HG03025 (cell line): ENCODE results near the gene TMEM37.
"Not testable (repeated sequence)": the region's sequence is repeated elsewhere in the genome, so short reads cannot be mapped to it uniquely, and the experiment has no call there.

Experiments
- ATAC-seq: cut with Tn5 transposase; IDR thresholded peaks from one replicate; pipeline ENCODE4 v1.9.1; 2021; ENCODE audit warnings: mild to moderate bottlenecking, moderate library complexity; ENCODE audit not compliant: unreplicated experiment, low FRiP score

TMEM37 gene, protein sequence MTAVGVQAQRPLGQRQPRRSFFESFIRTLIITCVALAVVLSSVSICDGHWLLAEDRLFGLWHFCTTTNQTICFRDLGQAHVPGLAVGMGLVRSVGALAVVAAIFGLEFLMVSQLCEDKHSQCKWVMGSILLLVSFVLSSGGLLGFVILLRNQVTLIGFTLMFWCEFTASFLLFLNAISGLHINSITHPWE

DNA sequence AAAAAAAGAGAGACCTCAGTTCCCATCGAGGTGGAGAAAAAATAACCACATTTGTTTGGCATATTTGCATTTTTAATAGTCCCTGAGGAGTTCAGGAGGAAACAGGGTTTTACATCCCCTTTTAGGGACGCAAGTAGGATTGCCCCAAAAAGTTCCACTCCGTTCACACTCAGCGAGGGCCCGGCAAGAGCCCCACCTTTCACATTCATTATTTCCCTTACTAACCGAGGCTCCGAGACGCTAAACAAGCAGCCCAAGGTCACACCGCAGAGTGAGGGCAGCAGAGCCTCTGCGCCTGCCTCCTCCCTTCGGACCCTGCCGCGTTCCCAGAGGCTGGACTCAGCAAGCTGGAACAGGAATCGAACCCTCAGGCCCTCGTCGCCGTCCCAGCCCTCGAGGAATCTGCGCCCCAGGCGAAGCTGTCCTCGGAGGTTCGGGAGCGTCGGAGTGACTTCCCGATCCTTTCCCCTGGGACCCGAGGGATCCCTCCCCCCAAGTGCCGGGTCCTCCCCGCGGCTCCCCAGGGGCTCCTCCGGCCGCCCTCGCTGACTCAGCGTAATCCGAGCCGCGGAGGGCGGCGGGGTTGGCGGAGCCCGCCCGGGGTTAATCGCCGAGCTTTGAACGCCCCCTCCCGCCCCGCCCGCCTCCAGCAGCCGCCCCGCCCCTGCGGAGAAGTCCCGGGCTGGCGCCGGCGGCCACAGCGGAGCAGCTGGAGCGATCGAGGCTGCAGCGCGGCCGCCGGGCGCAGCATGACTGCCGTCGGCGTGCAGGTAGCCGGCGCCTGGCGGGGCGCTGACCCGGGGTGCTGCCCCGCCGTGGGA is at the start of gene TMEM37:
TMEM37 (plus strand) TSS at position 700 of the 821 bp plus-strand sequence; CDS start at position 750, 50 bp downstream.
- ATAC-seq = peak; percentile 55

DNA sequence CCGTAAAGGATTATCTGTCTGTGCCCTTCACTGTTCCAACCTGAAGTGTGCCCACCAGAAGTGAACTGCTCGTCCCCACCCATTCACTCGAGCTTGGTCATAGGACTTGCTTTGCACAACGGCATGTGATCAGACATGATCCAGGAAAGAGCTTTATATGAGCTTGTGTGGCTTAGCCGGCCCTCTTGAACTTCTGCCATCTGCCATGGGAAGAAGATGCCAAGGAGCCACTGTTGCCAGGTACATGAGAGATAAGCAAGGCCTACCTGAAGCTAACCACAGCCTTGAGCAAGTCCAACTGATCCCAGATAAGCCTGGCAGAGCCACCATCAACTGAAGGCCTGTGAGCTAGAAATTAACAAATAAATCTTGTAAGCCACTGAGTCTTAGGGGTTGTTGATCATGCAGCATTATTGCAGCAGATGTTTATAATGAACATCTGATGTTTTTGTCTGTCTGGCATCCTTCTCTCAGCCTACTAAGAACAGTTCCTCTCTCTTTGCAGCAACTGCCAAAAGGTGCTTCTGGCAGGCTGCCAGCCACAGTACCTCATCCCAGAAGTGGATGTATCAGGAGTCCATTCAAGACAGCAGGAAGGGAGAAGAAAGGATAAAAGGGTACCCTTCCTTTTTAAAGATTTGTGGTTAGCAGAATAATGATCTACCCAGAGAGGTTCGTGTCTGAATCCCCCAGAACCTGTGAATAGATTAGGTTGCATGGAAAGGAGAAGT is 48.1 kb upstream of the TMEM37 start:
- ATAC-seq = no peak

DNA sequence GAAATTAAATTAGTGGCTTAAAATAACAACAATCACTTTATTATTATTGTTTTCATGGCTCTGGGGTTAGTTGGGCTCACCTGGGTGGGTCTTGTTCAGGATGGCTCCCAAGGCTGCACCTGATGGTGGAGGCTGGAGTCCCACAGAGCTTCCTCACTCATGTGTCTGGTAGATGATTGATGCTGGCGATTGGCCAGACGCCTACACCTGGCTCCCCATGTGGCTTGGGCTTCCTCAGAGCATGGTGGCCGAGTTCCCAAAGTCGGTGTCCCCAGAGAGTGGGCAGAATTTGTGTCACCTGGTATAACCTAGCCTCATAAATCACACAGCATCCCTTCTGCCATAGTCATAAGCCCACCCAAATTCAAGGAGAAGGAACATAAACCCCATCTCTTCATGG is 46.7 kb upstream of the TMEM37 start:
- ATAC-seq = no peak

DNA sequence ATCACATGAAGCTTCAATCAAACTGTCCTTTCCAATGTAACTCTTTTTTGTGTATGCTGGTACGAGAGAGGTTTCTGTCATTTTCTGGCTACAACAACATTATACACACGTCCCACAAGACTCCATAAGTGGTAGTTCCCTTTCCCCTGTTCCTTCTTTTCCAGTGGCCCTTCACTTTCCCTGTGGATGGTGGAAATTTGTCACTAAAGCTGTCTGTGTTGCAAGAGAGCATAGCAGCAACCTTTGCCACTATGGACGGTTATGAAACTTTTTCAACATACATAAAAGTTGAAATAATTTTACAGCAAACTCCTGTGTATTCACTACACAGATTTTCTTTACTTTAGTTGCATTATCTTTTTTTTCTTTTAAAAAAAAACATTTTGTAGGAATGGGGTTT is 46.2 kb upstream of the TMEM37 start:
- no peak for ATAC-seq

DNA sequence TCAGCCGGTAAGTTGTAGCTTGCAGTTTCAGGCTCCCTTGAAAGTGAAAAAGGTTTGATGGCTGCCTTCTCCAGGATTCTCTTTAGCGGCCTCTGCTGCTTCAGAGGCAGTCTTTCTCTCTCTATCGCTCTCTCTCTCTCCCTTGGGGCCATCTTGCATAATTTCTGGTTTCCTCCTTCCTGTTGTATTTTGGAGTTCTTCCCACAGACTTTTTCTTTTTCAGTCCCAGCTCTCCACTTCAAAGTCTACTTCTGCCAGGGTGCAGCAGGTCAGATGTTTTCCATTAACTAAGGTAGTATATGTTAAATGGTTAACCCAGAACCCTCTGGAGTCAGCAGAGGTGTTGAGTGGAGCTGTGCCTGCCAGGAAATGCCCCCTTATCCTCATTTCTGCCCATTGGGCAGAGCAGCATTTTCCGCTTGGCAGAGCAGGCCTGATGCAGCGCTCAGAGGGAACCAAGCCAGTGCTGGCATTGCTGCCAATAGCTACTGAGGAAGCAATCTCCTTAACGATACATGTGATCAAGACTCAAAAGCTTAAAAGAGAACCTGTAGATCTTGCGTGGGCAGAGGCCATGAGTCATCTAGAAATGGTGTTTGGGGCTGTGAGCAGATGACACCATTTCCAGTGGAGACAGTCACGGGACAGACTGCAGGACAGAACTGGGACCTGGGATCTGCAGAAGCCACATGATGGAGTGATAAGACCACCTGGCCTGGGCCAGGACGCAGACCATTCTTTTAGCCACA is 44.1 kb upstream of the TMEM37 start:
- peak; percentile 76 for ATAC-seq

DNA sequence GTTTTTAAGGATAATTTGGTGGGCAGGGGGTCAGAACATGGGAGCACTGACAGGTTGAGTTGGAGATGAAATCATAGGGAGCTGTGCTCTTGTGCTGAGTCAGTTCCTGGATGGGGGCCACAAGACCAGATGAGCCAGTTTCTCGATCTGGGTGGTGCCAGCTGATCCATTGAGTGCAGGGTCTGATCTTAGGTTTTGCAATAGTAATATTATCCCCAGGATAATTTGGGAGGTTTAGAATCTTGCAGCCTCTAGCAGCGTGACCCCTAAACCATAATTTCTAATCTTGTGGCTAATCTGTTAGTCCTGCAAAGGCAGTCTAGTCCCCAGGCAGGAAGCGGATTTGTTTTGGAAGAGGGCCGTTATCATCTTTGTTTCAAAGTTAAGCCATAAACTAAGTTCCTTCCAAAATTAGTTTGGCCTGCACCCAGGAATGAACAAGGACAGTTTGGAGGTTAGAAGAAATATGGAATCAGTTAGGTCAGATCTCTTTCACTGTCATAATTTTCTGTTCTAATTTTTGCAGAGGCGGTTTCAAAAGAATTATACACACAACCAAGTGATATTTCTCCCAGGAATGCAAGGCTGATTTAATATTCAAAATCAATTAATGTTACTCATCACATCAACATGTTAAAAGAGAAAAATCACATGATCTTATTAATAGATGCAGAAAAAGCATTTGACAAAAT is 41.9 kb upstream of the TMEM37 start:
- ATAC-seq = no peak

DNA sequence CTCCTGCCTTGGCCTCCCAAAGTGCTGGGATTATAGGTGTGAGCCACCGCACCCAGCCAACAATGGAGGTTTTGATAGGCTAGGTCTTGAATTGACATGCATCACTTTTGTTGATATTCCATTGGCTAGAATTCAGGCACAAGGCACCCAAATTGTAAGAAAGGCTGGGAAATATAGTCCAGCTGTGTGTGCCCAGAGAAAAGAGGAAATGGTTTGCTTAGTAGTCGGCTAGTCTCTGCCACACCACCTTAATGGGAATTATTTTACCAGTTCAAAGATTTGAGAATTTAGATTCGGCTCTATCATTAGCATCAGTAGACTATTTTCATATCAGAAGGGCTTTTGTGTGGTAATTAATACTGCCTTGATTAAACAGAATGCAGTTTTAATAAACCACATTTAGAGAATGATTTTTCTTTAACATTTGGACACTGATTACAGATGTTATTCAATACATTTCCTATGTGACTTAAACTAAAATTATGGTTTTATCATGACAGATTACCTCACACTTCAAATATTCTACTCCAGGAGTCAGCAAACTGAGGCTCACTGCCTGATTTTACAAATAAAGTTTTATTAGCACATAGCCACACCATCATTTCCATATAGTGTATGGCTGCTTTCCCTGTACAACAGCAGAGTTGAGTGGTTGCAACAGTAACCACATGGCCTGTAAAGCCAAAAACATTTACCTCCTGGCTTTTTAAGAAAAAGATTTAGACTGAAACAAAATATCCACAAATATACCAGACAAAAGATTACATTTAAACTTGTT is 37.5 kb upstream of the TMEM37 start:
- no peak for ATAC-seq

DNA sequence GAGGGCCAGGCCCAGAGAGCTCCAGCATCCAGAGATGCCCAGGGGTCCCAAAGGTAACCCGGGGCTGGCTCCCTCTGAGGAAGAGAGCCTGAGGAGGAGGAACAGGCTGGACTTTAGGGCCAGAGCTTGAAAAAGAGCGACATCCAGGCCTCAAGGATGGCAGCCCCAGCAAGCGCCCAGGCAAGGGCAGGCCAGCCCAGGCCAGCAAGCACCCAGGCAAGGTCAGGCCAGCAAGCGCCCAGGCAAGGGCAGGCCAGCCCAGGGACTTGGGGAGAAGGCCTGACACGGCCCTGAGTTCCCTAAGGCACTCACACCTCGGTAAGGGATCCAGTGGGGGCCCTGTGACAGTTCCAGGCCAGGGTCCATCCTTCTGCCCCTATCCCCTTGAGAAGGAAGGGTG is 34.5 kb upstream of the TMEM37 start:
- no peak for ATAC-seq

DNA sequence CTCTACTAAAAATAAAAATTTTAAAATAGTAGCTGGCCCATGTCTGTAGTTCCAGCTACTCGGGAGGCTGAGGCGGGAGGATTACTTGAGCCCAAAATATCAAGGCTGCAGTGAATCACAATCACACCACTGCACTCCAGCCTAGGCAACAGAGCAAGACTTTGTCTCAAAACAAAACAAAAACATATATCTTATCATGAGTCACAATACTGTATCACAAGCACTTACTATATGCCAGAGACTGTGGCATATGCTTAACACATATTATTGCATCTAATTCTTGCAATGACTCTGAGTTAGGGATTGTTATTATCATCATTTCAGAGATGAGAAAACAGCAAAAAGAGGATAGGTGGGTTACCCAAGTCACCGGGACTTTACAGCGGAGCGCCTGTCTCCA is 29.5 kb upstream of the TMEM37 start:
- ATAC-seq = no peak

DNA sequence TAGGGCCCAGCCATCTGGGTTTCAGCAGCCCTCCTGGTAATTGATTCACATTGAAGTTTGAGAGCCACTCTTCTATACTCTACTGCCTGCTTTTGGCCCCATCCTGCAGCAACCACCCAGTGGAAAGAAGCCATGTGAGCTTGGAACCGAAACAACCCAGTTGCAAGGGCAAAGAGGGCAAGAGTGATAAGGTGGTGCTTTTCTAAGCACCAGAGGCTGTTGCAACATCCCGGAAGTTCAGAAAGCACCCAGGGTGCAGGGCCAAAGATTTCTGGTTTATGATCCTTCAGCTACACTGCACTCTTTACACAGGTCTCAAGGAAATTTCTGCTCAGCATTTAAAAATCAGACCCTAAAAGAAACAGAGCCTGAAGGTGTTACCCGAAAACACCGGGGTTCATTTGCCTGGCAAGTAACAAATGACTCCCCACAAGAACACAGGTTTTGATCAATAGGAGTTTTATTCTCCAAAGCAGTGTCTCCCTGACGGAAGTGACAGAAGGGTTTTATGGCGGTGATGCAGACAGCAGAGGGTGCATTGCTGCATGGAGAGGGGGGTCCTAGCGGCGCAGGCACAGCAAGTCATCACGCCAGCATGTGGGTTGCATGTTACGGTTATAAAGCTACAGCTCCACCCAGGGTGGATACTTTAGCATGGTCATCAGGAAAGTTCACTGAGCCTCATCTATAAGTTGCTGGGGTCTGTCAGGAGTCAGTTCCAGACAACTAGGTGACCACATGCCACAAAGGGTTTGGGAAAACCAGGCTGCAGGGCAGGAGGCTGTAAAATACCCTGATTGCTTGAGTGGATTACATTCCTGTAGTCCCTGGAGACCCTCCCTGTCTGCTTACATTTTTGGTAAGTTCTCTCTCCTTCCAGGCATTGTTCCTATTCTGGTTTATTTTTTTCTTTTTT is 28.8 kb upstream of the TMEM37 start:
- ATAC-seq = no peak

DNA sequence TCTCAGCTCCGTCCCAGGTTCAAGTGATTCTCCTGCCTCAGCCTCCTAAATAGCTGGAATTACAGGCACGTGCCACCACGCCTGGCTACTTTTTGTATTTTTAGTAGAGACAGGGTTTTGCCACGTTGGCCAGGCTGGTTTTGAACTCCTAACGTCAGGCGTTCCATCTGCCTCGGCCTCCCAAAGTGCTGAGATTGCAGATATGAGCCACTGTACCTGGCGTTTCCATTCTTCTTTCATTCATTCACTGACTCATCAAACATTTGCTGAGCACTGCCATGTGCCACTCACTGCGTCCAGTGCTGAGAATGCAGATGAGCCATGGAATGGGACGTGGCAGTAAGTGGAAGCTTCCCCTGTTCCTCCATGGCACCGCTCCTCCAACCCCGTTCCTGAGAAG is 28.0 kb upstream of the TMEM37 start:
- not testable (repeated sequence) for ATAC-seq

DNA sequence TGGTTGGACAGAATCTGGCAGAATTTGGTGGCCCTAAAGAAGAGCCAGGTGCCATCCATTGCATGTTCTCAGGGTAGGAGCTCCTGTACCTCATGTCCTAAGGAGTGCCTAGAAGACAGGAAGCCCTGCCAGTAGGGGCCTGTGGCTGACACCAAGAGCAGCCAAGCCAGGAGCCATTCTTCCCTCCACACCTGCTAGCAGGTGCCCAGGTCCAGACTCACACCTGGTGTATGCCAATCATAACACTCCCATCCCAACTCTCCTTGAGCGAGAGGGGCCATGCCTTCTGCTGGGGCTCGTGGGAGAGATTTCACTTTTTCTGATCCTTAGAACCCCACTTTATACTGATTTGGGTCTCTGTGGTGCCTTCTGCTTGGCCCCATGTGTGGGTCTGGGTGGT is 26.5 kb upstream of the TMEM37 start:
- ATAC-seq = no peak

DNA sequence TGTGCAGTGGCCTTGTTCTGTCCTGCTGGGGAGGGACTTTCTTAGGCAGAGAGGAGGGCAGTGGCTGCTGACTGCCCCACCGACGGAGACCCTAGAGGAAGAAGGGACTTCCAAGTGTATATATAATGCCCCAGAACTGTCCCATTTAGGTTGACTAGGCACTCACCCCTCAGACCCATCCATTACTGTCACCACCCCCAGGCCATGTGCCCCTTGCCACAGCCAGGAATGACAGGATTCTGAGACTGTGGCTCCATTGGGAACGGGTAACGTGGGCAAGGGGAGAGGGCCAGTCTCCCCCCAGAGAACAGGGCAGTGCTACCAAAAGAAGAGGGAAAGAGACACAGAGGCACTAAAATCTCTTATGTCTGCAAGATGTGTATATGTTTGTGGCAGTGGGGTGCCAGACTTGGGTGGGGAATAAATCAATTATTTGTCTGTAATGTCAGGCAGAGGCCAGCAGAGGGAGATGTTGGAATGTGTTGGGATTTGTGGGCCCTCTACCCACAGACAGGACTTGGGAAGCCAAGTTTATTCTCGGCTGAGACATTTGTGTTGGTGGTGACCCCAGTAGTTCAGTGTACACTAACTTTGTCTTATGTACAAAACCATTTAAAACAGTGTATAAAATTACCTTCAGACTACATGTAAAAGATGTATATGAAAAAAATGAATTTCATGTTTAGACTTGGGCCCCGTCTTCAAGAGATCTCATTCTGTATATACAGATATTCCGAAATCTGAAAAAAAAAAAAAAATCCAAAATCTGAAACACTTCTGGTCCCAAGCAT is 24.0 kb upstream of the TMEM37 start:
- no peak for ATAC-seq

DNA sequence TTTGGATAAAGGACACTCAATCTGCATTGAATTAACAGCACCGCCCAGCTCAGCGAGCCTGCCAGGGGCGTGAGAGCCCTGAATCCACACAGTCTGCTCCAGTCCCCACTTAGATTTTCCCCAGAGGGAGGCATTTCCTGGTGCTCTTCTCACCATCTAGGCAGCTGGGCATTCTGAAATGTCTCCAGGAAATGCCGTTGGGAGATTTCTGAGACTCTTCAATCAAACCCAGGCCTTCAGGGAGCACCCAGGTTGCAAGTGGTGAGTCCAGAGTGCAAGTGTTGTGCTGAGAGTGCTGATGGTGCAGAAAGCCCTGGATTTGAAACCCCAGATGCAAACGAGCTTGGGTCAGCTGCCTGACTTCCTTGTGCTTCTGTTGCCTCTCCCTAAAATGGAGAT is 23.4 kb upstream of the TMEM37 start:
- ATAC-seq = no peak

DNA sequence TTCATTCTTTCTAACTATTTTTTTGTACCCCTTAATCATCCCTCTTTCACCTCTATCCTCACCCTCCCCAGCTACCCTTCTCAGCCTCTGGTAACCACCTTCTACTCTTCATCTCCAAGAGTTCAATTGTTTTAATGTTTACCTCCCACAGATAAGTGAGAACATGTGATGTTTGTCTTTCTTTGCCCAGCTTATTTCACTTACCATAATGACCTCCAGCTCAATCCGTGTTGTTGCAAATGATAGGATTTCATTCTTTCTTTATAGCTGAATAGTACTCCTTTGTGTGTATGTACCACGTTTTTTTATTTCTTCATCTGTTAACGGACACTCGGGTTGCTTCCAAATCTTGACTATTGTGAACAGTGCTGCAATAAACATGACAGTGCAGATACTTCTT is 22.1 kb upstream of the TMEM37 start:
- ATAC-seq = no peak

DNA sequence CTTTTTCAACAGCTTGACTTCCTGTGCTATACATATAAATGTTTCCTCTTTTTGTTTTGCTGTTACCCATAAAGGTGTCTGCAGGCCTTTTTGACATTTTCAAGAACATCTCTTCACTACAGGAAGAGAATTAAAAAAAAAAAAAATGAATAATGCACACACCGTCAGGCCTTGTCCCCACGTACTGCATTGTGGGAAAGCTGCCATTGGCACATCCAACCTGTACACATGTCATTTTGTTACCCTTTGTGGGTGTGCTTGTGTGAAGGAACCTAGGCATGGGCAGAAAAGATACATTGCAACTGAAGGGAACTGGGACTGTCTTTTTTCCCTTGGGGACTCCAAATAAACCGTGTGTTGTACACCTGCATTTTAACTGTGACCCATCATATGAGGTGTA is 16.8 kb upstream of the TMEM37 start:
- no peak for ATAC-seq

DNA sequence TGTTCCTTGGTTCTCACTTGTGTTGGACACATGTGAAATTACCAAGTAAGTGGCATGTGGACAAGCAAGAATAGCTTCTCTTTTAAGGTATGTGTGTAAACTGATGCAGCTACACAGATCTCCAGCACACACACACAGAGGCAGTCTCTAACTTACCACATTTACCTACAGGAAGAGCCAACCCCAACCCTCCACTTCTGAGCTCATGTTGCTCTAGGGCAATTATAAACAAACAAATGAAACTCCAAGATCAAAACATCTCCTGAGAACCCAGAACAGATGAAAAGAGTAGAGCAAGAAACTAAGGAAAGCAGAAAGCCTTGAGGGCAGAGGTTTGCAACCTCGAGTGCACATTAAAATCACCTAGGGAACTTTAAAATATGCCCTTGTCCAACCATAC is 16.0 kb upstream of the TMEM37 start:
- no peak for ATAC-seq
